HL-60 (cell line): ENCODE data around the gene ASIC1.

Source experiments
- DNase-seq, 2 experiments: peaks; one replicate each; pipeline ENCODE4 v3.0.0-alpha.2; 2010 to 2020; ENCODE audit warnings: low read depth in 1 of 2, low spot score in 1 of 2
- H3K27ac ChIP-seq: fragments of 250-450 bp; sonication (Bioruptor Pico); replicated peaks from 2 replicates; pipeline ENCODE4 v1.5.1; 2020; ENCODE audit warnings: mild to moderate bottlenecking, moderate library complexity
- H3K27me3 ChIP-seq: fragments of 250-450 bp; sonication (Bioruptor Pico); 2 replicates; pipeline ENCODE4 v1.5.1; 2021; ENCODE audit warnings: mild to moderate bottlenecking, moderate library complexity; ENCODE audit not compliant: insufficient read depth, poor library complexity, severe bottlenecking
- H3K4me3 ChIP-seq: replicated peaks from 2 replicates; pipeline ENCODE4 v1.5.1; 2011; ENCODE audit warnings: mild to moderate bottlenecking, control low read depth, low read length; ENCODE audit not compliant: insufficient read depth
- CTCF ChIP-seq: IDR thresholded peaks from one replicate; pipeline ENCODE4 v1.5.1; 2011; ENCODE audit warnings: low read length, control low read depth, inconsistent platforms; ENCODE audit not compliant: insufficient read depth
- GABPA ChIP-seq: IDR thresholded peaks from 2 replicates; pipeline ENCODE4 v1.6.1; 2012; ENCODE audit warnings: low read depth
- POLR2AphosphoS5 ChIP-seq: IDR thresholded peaks from 2 replicates; pipeline ENCODE4 v1.6.1; 2012; ENCODE audit warnings: low read depth
- REST ChIP-seq: IDR thresholded peaks from 2 replicates; pipeline ENCODE4 v1.6.1; 2012; ENCODE audit warnings: low read depth; ENCODE audit not compliant: insufficient replicate concordance
- SPI1 ChIP-seq: IDR thresholded peaks from 2 replicates; pipeline ENCODE4 v1.6.1; 2012; ENCODE audit warnings: low read depth, mild to moderate bottlenecking, borderline replicate concordance

The ASIC1 gene

GRCh38 chr12:50127546-50127945 lies 70.2 kb downstream of the ASIC1 start:
- Histone ChIP-seq H3K4me3 (no peak overlapping the region), H3K27me3 (no peaks in the 10 kb centered on the region), H3K27ac (no peak overlapping the region)
- TF ChIP-seq POLR2AphosphoS5 = peak; percentile 9; the same call in 1 of the 2 replicates
- TF ChIP-seq REST = no peak
- no peak for DNase-seq

GRCh38 chr12:50129290-50129689 lies 71.9 kb downstream of the ASIC1 start:
- DNase-seq = no peak
- TF ChIP-seq SPI1 = no peak
- TF ChIP-seq GABPA = no peak
- no peak for TF ChIP-seq CTCF
- TF ChIP-seq REST = no peak
- no peak for TF ChIP-seq POLR2AphosphoS5
- Histone ChIP-seq H3K27ac (no peak overlapping the region), H3K27me3 (no peaks in the 10 kb centered on the region), H3K4me3 (no peak overlapping the region)

- Histone ChIP-seq H3K27me3 (no peaks in the 10 kb centered on the region), H3K27ac (no peak overlapping the region), H3K4me3 (no peak overlapping the region)
- TF ChIP-seq CTCF (peak; percentile 31), GABPA (no peak)
- peak in 1 of 2 experiments; percentile 28 for DNase-seq
These were observed 75.2 kb downstream of the ASIC1 start for GRCh38 chr12:50132505-50133135.
